T-helper 22 cell (primary cell): ENCODE measurements around the gene PTPRN2.
"Not testable (repeated sequence)": the region's sequence is repeated elsewhere in the genome, so short reads cannot be mapped to it uniquely, and the experiment has no call there.

Experiments used
- DNase-seq: peaks from one replicate; pipeline ENCODE4 v3.0.0-alpha.2; 2020; ENCODE audit warnings: low read depth

The PTPRN2 gene

GRCh38 chr7:158350166-158350900 lies 237.3 kb downstream of the PTPRN2 start:
- no peak for DNase-seq

GRCh38 chr7:158348446-158348845 lies 239.2 kb downstream of the PTPRN2 start:
- no peak for DNase-seq

GRCh38 chr7:158348039-158348438 lies 239.6 kb downstream of the PTPRN2 start:
- not testable (repeated sequence) for DNase-seq

- DNase-seq, result no peak
Measured at GRCh38 chr7:158345731-158346130, 241.9 kb downstream of the PTPRN2 start.

- no peak for DNase-seq
Measured at GRCh38 chr7:158344706-158345300, 242.8 kb downstream of the PTPRN2 start.

GRCh38 chr7:158343936-158344455 lies 243.6 kb downstream of the PTPRN2 start:
- no peak for DNase-seq

GRCh38 chr7:158343526-158343925 lies 244.1 kb downstream of the PTPRN2 start:
- DNase-seq, result no peak

GRCh38 chr7:158341097-158341496 lies 246.5 kb downstream of the PTPRN2 start:
- DNase-seq, result not testable (repeated sequence)

GRCh38 chr7:158336952-158337351 lies 250.7 kb downstream of the PTPRN2 start:
- DNase-seq, result not testable (repeated sequence)

- not testable (repeated sequence) for DNase-seq
Measured at GRCh38 chr7:158332516-158332915, 255.1 kb downstream of the PTPRN2 start.

GRCh38 chr7:158331826-158332450 lies 255.7 kb downstream of the PTPRN2 start:
- not testable (repeated sequence) for DNase-seq

- DNase-seq, result no peak
Measured at GRCh38 chr7:158329686-158330085, 257.9 kb downstream of the PTPRN2 start.

GRCh38 chr7:158329014-158329610 lies 258.5 kb downstream of the PTPRN2 start:
- no peak for DNase-seq

- DNase-seq, result no peak
Measured at GRCh38 chr7:158328376-158329013, 259.1 kb downstream of the PTPRN2 start.

GRCh38 chr7:158327571-158328180 lies 259.9 kb downstream of the PTPRN2 start:
- DNase-seq, result no peak

GRCh38 chr7:158327012-158327411 lies 260.6 kb downstream of the PTPRN2 start:
- DNase-seq, result no peak

- DNase-seq, result no peak
Measured at GRCh38 chr7:158325530-158326381, 261.9 kb downstream of the PTPRN2 start.

- DNase-seq, result no peak
Measured at GRCh38 chr7:158324397-158325360, 262.9 kb downstream of the PTPRN2 start.

- DNase-seq, result no peak
Measured at GRCh38 chr7:158323741-158324396, 263.8 kb downstream of the PTPRN2 start.
